GM12864 (cell line): ENCODE results near the gene FMN2.

Experiments used
- DNase-seq: peaks from one replicate; pipeline ENCODE4 v3.0.0-alpha.2; 2011; ENCODE audit warnings: low read depth
- H3K4me3 ChIP-seq: 2 replicates; pipeline ENCODE4 v1.5.1; 2011; ENCODE audit warnings: mild to moderate bottlenecking, low read depth, low read length, control low read depth
- CTCF ChIP-seq: IDR thresholded peaks from 2 replicates; pipeline ENCODE4 v1.5.1; 2011; ENCODE audit warnings: low read depth, mild to moderate bottlenecking, moderate library complexity, low read length, control low read depth, inconsistent platforms; ENCODE audit errors: missing control alignments

FMN2 gene

GRCh38 chr1:240503558-240503957 lies 411.9 kb downstream of the FMN2 start:
- TF ChIP-seq CTCF = no peak
- DNase-seq = no peak
- no peak overlapping the region for H3K4me3 ChIP-seq

GRCh38 chr1:240506176-240506575 lies 414.5 kb downstream of the FMN2 start:
- TF ChIP-seq CTCF = no peak
- no peak for DNase-seq
- H3K4me3 ChIP-seq = no peak overlapping the region

- TF ChIP-seq CTCF = no peak
- no peak for DNase-seq
- H3K4me3 ChIP-seq = no peak overlapping the region
These were observed 416.5 kb downstream of the FMN2 start for GRCh38 chr1:240508201-240508600.

GRCh38 chr1:240508950-240509349 lies 417.3 kb downstream of the FMN2 start:
- DNase-seq = no peak
- no peak overlapping the region for H3K4me3 ChIP-seq
- TF ChIP-seq CTCF = no peak

- no peak for DNase-seq
- H3K4me3 ChIP-seq = no peak overlapping the region
- no peak for TF ChIP-seq CTCF
These were observed 420.1 kb downstream of the FMN2 start for GRCh38 chr1:240511789-240512188.

GRCh38 chr1:240515505-240515904 lies 423.8 kb downstream of the FMN2 start:
- no peak for DNase-seq
- no peak for TF ChIP-seq CTCF
- no peak overlapping the region for H3K4me3 ChIP-seq

- no peak for DNase-seq
- no peak overlapping the region for H3K4me3 ChIP-seq
- no peak for TF ChIP-seq CTCF
These were observed 424.4 kb downstream of the FMN2 start for GRCh38 chr1:240516069-240516468.
